H1 (cell line): ENCODE results near the gene RGS16. TPM values are rescaled to one million over a fixed set of nuclear protein-coding genes. Genes with fewer than 3 reads are reported as not detected.

Source experiments
- CHD7 ChIP-seq: fragments of 300-600 bp; sonication (generic); IDR thresholded peaks from 2 replicates; pipeline ENCODE4 v1.7.1; 2012; ENCODE audit warnings: low read length, moderate library complexity, mild to moderate bottlenecking, inconsistent platforms; ENCODE audit not compliant: insufficient replicate concordance
- E2F6 ChIP-seq: IDR thresholded peaks from 2 replicates; pipeline ENCODE4 v1.6.1; 2012; ENCODE audit warnings: inconsistent platforms
- FOSL1 ChIP-seq: IDR thresholded peaks from 2 replicates; pipeline ENCODE4 v1.6.1; 2011; ENCODE audit warnings: mild to moderate bottlenecking, low read depth, low read length, moderate library complexity; ENCODE audit not compliant: insufficient read depth
- GTF2F1 ChIP-seq: IDR thresholded peaks from 2 replicates; pipeline ENCODE4 v1.6.1; 2012; ENCODE audit warnings: low read depth, low read length, improper control_type of control experiment, borderline replicate concordance
- JUND ChIP-seq: IDR thresholded peaks from 2 replicates; pipeline ENCODE4 v1.6.1; 2011; ENCODE audit warnings: mild to moderate bottlenecking, improper control_type of control experiment, low read length
- MAFK ChIP-seq: IDR thresholded peaks from 2 replicates; pipeline ENCODE4 v1.6.1; 2012; ENCODE audit warnings: low read depth, mild to moderate bottlenecking, improper control_type of control experiment, low read length
- POLR2A ChIP-seq, 2 experiments: IDR thresholded peaks; 1 replicate in 1 of 2; 2 replicates in 1 of 2; pipeline ENCODE4 v1.6.1; 2011; ENCODE audit warnings: low read depth in 2 of 2, low read length in 2 of 2, mild to moderate bottlenecking in 2 of 2; ENCODE audit errors: control extremely low read depth in 1 of 2
- SIN3A ChIP-seq, 2 experiments: IDR thresholded peaks in 1 of 2; conservative IDR thresholded peaks in 1 of 2; 2 replicates each; pipeline ENCODE4 v1.6.1; 2011 to 2012; ENCODE audit warnings: low read length in 2 of 2, improper control_type of control experiment in 1 of 2, low read depth in 1 of 2, mild to moderate bottlenecking in 1 of 2
- SIRT6 ChIP-seq: IDR thresholded peaks from one replicate; pipeline ENCODE4 v1.7.1; 2012; ENCODE audit warnings: low read length, inconsistent platforms
- TBP ChIP-seq: IDR thresholded peaks from 2 replicates; pipeline ENCODE4 v1.6.1; 2011; ENCODE audit warnings: low read depth, low read length, improper control_type of control experiment
- TCF12 ChIP-seq: IDR thresholded peaks from 2 replicates; pipeline ENCODE4 v1.6.1; 2011; ENCODE audit warnings: low read depth, mild to moderate bottlenecking, low read length
- polyA plus RNA-seq, 7 experiments: library from polyadenylated mRNA; depleted of rRNA in 3 of 7; stranded (reverse) in 5 of 7; unstranded in 2 of 7; fragments of >200 nt in 5 of 7; fragments of 200-250 nt in 2 of 7; gene quantifications; 1 replicate in 5 of 7; 2 replicates in 1 of 7; 4 replicates in 1 of 7; pipeline versions ENCODE4 v1.2.1 to v1.2.3, GENCODE V29; 2011 to 2013; ENCODE audit warnings: missing spikeins in 2 of 7, mixed read lengths in 2 of 7
- total RNA-seq: library from RNA; stranded (reverse); fragmentation: NEBNext Ultra II Directional; extraction: Animal tissue kit (Norgen Biotek cat#: 25700); gene quantifications from 2 replicates; pipeline ENCODE4 v1.2.1, GENCODE V29; 2021

RGS16 gene
- total and polyA plus RNA-seq, 2 of the 8 experiments (the other 6 are each of a cell fraction or from before 2014, with no cell fraction given), result 5.7 to 9.8 TPM

- TF ChIP-seq CHD7 (no peak), GTF2F1 (no peak), FOSL1 (no peak), TBP (no peak), MAFK (no peak), SIRT6 (no peak), JUND (no peak), TCF12 (no peak), E2F6 (no peak), SIN3A (conservative IDR thresholded peaks at IDR 0.05 in 1 of 2, IDR thresholded peaks at IDR 0.05 in 1 of 2; ENCODE audit: low read depth in 1 of 2, low read length in 2 of 2) (no peak), POLR2A (IDR thresholded peaks at IDR 0.05; ENCODE audit: control extremely low read depth in 1 of 2, low read depth in 2 of 2, low read length in 2 of 2) (no peak)
These were observed 25.4 kb upstream of the RGS16 start (continued) for GRCh38 chr1:182629499-182630096.
